Activated naive CD8-positive, alpha-beta T cell treated with anti-CD3 and anti-CD28 coated beads, Interleukin-2, amount 50 U/mL, for 16 hours (primary cell): Measurements from ENCODE around the gene SNX24.
"Not testable (repeated sequence)": the region's sequence is repeated elsewhere in the genome, so short reads cannot be mapped to it uniquely, and the experiment has no call there.

Source experiments
- DNase-seq: peaks from one replicate; pipeline ENCODE4 v3.0.0-alpha.2; 2020; ENCODE audit warnings: low read depth, low spot score

SNX24 gene

DNA sequence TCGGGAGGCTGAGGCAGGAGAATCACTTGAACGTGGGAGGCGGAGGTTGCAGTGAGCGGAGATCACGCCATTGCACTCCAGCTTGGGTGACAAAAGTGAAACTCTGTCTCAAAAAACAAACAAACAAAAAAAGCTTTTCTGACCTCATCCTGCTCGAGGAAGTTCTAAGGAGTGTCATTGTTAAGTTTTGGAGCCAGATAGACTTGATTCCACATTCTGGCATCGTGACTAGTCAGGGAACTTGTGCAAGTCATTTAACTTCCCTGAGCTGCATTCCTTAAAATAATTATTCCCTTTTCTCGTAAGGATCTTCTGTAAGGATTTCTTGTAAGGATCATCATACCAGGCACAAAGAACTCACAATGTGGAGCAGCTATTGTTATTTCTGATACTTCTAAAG lies 26.2 kb downstream of the SNX24 start:
- no peak for DNase-seq

DNA sequence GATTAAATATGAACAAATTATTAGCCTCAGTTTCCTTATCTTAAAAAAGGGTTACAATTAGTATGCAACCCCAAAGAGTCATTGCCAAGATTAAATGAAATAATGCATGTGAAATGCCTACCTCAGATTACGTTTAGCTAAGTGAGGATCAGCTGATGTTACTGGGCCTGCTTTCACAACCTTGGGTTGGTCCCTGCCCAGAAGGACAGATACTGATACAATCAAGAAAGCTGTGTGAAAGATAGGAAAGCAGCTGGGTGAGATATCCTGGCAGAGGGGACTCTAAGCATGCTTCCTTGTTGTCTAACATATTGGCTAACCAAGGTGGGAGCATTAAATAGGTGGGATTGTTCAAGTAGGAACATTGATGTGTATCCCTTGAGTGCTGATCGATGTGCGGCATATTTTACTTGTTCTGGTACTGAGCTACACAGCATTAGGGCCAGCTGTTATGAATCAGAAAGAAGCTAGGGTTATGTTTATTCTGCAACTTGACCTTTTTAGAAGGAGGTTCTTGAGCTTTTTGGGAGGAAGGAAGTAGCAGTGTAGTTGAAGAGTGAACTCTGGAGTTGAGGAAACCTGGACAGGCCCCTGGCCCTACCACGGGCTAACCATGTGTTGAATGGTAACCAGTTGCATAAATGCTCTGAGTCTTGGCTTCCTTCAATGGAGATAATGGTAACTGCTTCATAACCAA lies 28.9 kb downstream of the SNX24 start:
- DNase-seq = no peak

GRCh38 chr5:122877518-122877917 lies 32.1 kb downstream of the SNX24 start:
- no peak for DNase-seq

DNA sequence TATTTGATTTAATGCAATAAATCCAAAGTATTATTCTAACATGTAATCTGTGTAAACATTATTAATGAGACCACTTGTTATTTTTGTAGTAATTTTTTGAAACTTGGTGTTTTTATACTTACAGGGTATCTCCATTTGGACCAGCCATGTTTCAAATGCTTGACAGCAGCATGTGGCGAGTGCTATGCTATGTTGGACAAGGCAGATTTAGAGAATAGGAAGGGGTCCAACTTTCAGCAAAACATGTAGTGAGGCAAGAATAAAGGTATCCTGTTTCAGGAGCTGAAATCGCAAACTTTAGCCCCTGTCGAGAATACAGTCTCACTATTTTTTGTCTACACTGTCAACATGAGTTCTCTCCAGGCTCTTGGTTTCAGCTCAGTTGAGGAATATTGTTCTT lies 33.7 kb downstream of the SNX24 start:
- no peak for DNase-seq

- DNase-seq = no peak
These were observed 34.8 kb downstream of the SNX24 start for GRCh38 chr5:122880170-122880689.

GRCh38 chr5:122880749-122881148 lies 35.3 kb downstream of the SNX24 start:
- no peak for DNase-seq

GRCh38 chr5:122882831-122883230 lies 37.4 kb downstream of the SNX24 start:
- no peak for DNase-seq

DNA sequence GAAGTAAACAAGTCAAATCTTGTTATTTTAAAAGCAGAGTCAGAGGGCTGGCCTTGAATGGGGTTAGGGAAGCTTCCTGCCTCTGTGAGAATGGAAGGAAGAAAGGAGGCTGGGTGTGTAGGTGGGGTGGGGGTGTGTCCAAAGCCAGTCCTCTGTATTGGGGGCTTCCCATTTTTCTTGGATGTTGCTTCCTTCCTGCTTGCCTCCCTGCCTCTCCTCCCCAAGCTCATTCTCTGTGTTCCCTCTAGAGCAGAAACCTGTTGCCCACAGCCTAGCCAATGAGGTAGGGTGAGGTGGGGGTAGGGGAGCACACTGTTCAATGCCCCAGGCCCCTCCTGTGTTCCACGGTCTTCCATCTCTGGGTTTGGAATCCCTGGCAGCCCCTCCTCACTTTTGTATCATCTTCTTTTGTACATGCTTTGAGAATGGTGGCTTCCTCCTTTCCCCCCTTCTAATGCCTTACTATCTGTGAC lies 39.7 kb downstream of the SNX24 start:
- no peak for DNase-seq

DNA sequence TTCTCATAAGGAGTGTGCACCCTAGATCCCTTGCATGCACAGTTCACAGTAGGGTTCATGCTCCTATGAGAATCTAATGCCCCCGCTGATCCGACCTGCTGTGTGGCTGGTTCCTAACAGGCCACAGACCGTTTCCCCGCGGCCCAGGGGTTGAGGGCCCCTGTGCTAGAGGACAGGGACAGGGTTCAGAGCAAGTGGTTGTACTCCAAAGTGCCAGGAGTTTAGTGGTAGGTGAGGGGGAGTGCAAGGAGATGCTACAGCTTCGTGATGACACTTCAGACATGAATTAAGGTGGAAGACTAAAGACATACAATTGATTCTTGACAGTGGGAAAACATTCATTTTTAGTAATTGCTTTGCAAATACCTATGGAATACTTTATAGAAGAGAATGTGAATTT lies 40.5 kb downstream of the SNX24 start:
- DNase-seq = no peak

- DNase-seq = no peak
These were observed 49.7 kb downstream of the SNX24 start for GRCh38 chr5:122895141-122895540.

- DNase-seq = no peak
These were observed 51.3 kb downstream of the SNX24 start for GRCh38 chr5:122896598-122897282.

DNA sequence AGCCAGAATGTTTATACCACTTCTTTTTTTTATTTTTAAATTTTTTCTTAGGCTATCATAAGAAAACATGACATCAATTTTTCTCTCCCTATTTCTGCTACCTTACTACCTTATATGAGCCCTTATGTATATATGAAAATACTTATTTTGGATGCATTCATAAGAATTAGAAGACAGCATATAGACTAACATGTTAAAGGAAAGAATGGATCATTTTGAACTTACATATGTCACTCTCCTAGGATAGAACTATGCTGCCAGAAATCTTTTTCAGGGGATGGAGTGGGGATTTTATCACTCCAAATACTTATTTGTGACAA lies 51.8 kb downstream of the SNX24 start:
- DNase-seq = no peak

DNA sequence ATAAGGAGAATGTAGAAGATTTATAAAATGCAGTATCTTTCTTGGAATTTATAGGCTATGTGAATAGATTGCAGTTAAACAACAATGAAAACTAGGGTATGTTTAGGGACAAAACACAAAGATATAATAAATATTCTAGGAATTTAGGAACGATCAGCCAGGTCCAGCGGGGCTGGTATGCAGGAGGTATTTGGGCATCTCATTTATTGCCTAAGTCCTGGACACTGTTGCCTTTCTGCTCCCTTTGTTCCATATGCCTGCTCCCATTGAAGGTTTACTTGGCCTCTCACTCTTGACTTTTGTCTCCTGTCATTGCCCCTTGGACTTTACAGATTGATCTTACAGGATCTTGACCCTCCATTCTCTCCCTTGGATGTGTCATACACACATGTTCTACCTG lies 55.9 kb downstream of the SNX24 start:
- no peak for DNase-seq

DNA sequence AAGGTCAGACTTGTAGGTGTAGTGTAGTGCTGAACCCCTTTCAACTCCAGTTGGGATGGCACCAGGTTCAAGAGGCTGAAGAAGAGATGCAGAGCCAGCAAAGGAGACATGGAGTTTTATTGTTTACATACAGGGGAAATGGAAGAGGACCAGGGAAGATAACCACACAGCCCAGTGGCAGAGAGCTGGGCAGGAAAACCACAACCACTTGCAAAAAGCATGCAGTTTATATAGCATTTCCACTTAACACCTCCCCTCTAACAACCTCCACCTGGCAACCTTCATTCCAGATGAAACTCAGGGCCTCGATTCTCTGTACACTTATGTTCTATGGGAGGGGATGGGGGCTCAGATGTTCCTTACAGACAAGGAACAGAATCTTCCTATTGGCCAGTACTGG lies 56.9 kb downstream of the SNX24 start:
- no peak for DNase-seq

- DNase-seq = no peak
These were observed 61.4 kb downstream of the SNX24 start for GRCh38 chr5:122906768-122907167.

- DNase-seq = no peak
These were observed 61.9 kb downstream of the SNX24 start for GRCh38 chr5:122907276-122907675.

GRCh38 chr5:122908108-122908507 lies 62.7 kb downstream of the SNX24 start:
- DNase-seq = no peak

- no peak for DNase-seq
These were observed 63.2 kb downstream of the SNX24 start for GRCh38 chr5:122908662-122909061.

GRCh38 chr5:122909470-122910100 lies 64.2 kb downstream of the SNX24 start:
- no peak for DNase-seq

GRCh38 chr5:122913436-122913835 lies 68.0 kb downstream of the SNX24 start:
- not testable (repeated sequence) for DNase-seq

GRCh38 chr5:122915717-122916461 lies 70.5 kb downstream of the SNX24 start:
- DNase-seq = no peak

- no peak for DNase-seq
These were observed 71.1 kb downstream of the SNX24 start for GRCh38 chr5:122916490-122916889.
